A549 (cell line): ENCODE results near the gene NCAPH2.

Experiments used
- CBX8 ChIP-seq: fragments of 200-600 bp; sonication (generic); IDR thresholded peaks from 2 replicates; pipeline ENCODE4 v1.6.1; 2016
- CEBPB ChIP-seq, 2 experiments: fragments of >200 bp in 1 of 2; sonication (Bioruptor Twin) in 1 of 2; formaldehyde crosslinking in 1 of 2; IDR thresholded peaks; 2 replicates each; pipeline ENCODE4 v1.6.1; 2012 to 2016
- CHD4 ChIP-seq: fragments of 200-600 bp; sonication (generic); IDR thresholded peaks from 2 replicates; pipeline ENCODE4 v1.6.1; 2016; ENCODE audit warnings: antibody characterized with exemption, mild to moderate bottlenecking, borderline replicate concordance
- CTCF ChIP-seq: fragments of >200 bp; sonication (Bioruptor Twin); formaldehyde crosslinking; IDR thresholded peaks from 3 replicates; pipeline ENCODE4 v1.5.1; 2016
- EP300 ChIP-seq, 2 experiments: fragments of >200 bp; sonication (Bioruptor Twin); formaldehyde crosslinking; IDR thresholded peaks; 2 replicates in 1 of 2; 3 replicates in 1 of 2; pipeline ENCODE4 v1.6.1; 2016 to 2017
- HDAC2 ChIP-seq: fragments of 200-600 bp; sonication (generic); IDR thresholded peaks from 2 replicates; pipeline ENCODE4 v1.6.1; 2016
- KDM1A ChIP-seq: fragments of 200-600 bp; sonication (generic); IDR thresholded peaks from 2 replicates; pipeline ENCODE4 v1.6.1; 2016; ENCODE audit warnings: low read depth, mild to moderate bottlenecking
- POLR2A ChIP-seq: IDR thresholded peaks from 2 replicates; pipeline ENCODE4 v1.6.1; 2012; ENCODE audit warnings: mild to moderate bottlenecking, low read length
- TP53 ChIP-seq: fragments of 250-450 bp; sonication (Bioruptor Pico); IDR thresholded peaks from 2 replicates; pipeline ENCODE4 v1.5.0; 2021; ENCODE audit warnings: mild to moderate bottlenecking, moderate library complexity
- TF ChIP-seq, protein P1 (sequence below): fragments of 200-600 bp; sonication (generic); IDR thresholded peaks from 2 replicates; pipeline ENCODE4 v1.6.1; 2016; ENCODE audit warnings: antibody characterized with exemption, mild to moderate bottlenecking, moderate library complexity
- TF ChIP-seq, protein P2 (sequence below): fragments of >200 bp; sonication (Bioruptor Twin); formaldehyde crosslinking; IDR thresholded peaks from 3 replicates; pipeline ENCODE4 v1.6.1; 2016

DNA sequence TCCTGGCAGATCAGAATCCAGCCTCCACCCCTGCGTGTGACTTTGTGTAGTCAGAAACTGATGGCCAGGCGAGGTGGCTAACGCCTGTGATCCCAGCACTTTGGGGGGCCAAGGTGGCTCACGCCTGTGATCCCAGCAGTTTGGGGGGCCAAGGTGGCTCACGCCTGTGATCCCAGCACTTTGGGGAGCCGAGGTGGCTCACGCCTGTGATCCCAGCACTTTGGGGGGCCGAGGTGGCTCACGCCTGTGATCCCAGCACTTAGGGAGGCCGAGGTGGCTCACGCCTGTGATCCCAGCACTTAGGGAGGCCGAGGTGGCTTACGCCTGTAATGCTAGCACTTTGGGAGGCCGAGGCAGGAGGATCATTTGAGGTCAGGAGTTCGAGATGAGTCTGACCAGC, 5.2 kb downstream of the NCAPH2 start:
- TF ChIP-seq TP53 (CRISPR knock-in tag): no peak
- no peak for TF ChIP-seq EP300 (IDR thresholded peaks at IDR 0.05)
- no peak for TF ChIP-seq CEBPB (IDR thresholded peaks at IDR 0.05)
- TF ChIP-seq, protein P1, sequence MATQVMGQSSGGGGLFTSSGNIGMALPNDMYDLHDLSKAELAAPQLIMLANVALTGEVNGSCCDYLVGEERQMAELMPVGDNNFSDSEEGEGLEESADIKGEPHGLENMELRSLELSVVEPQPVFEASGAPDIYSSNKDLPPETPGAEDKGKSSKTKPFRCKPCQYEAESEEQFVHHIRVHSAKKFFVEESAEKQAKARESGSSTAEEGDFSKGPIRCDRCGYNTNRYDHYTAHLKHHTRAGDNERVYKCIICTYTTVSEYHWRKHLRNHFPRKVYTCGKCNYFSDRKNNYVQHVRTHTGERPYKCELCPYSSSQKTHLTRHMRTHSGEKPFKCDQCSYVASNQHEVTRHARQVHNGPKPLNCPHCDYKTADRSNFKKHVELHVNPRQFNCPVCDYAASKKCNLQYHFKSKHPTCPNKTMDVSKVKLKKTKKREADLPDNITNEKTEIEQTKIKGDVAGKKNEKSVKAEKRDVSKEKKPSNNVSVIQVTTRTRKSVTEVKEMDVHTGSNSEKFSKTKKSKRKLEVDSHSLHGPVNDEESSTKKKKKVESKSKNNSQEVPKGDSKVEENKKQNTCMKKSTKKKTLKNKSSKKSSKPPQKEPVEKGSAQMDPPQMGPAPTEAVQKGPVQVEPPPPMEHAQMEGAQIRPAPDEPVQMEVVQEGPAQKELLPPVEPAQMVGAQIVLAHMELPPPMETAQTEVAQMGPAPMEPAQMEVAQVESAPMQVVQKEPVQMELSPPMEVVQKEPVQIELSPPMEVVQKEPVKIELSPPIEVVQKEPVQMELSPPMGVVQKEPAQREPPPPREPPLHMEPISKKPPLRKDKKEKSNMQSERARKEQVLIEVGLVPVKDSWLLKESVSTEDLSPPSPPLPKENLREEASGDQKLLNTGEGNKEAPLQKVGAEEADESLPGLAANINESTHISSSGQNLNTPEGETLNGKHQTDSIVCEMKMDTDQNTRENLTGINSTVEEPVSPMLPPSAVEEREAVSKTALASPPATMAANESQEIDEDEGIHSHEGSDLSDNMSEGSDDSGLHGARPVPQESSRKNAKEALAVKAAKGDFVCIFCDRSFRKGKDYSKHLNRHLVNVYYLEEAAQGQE: no peak
- no peak for TF ChIP-seq KDM1A
- no peak for TF ChIP-seq CTCF
- TF ChIP-seq CHD4: no peak
- TF ChIP-seq CBX8: no peak
- no peak for TF ChIP-seq POLR2A
- TF ChIP-seq HDAC2: no peak
- TF ChIP-seq, protein P2, sequence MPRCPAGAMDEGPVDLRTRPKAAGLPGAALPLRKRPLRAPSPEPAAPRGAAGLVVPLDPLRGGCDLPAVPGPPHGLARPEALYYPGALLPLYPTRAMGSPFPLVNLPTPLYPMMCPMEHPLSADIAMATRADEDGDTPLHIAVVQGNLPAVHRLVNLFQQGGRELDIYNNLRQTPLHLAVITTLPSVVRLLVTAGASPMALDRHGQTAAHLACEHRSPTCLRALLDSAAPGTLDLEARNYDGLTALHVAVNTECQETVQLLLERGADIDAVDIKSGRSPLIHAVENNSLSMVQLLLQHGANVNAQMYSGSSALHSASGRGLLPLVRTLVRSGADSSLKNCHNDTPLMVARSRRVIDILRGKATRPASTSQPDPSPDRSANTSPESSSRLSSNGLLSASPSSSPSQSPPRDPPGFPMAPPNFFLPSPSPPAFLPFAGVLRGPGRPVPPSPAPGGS: no peak
